ENCODE results near the gene SLC1A4. TPM values are rescaled to one million over a fixed set of nuclear protein-coding genes. Genes with fewer than 3 reads are reported as not detected.

The SLC1A4 gene
- total RNA-seq, 1 donor from 2014 or later = 139 TPM

GRCh38 chr2:65064728-65065552 is 75.7 kb downstream of the SLC1A4 start:
- no peaks in the 10 kb centered on the region for H3K9me3 Mint-ChIP-seq (ENCODE audit: low read depth)
- H3K4me1 Mint-ChIP-seq (ENCODE audit: low read depth) = peaks cover 49% of the 10 kb centered on the region
- peak overlapping the region; percentile 50 for H3K4me3 Mint-ChIP-seq (ENCODE audit: unreplicated experiment)
- peak; percentile 84 for TF ChIP-seq CTCF (IDR thresholded peaks at IDR 0.05)
- H3K27ac Mint-ChIP-seq (ENCODE audit: unreplicated experiment) = peak overlapping the region; percentile 99
- no peak for DNase-seq (ENCODE audit: low spot score)
- H3K27me3 Mint-ChIP-seq (ENCODE audit: low read depth) = no peaks in the 10 kb centered on the region
- no peaks in the 10 kb centered on the region for H3K36me3 Mint-ChIP-seq (ENCODE audit: low read depth)

DNA sequence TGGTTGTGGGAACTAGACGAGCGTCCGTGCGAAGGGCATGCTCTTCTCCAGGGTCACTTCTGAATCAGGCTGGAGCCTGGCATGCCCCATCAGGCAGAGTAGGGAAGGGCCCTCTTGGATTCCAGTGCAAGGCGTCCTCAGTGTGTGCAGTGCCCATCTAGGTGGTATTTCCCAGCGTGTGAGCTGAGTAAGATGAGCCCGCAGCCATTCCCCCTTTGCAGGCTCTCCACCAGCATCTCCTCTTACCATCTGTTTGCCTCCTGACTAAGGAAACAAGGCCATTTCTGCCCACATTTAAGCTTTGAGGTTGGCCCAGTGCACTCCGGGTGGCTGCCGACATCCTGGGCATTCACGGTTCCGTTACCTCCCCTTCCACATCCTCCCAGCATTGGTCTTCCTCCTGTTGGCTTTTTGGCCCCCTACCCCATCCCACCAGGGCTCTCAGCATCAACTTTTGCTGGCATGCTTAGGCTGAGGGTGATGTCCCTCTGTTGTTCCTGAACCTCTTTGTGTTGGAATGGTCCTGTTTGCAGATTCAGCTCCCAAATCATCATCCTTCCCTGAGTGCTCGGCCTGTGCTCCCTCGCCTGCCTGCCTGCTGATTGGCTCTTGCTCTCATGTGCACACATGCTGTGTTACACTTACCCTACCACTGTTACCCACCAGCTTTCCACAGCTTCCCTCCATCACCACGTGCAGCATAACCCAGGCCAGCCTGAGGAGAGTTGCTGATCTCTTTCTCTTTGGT is 78.8 kb downstream of the SLC1A4 start:
- H3K36me3 Mint-ChIP-seq (ENCODE audit: low read depth) = peaks cover 8% of the 10 kb centered on the region
- TF ChIP-seq CTCF (IDR thresholded peaks at IDR 0.05) = no peak
- H3K27me3 Mint-ChIP-seq (ENCODE audit: low read depth) = no peaks in the 10 kb centered on the region
- no peak overlapping the region for H3K4me3 Mint-ChIP-seq (ENCODE audit: unreplicated experiment)
- no peaks in the 10 kb centered on the region for H3K9me3 Mint-ChIP-seq (ENCODE audit: low read depth)
- DNase-seq (ENCODE audit: low spot score) = no peak
- H3K4me1 Mint-ChIP-seq (ENCODE audit: low read depth) = peaks cover 58% of the 10 kb centered on the region
- H3K27ac Mint-ChIP-seq (ENCODE audit: unreplicated experiment) = no peak overlapping the region

DNA sequence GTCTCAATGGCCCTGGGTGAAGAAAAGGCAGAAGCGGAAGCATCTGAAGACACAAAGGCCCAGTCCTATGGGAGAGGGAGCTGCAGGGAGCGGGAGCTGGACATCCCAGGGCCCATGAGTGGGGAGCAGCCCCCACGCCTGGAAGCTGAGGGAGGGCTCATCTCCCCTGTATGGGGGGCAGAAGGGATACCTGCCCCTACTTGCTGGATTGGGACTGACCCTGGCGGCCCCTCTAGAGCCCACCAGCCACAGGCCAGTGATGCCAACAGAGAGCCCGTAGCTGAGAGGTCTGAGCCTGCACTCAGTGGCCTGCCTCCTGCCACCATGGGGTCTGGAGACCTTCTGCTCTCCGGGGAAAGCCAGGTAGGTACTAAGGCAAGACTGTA is 80.2 kb downstream of the SLC1A4 start:
- no peaks in the 10 kb centered on the region for H3K9me3 Mint-ChIP-seq (ENCODE audit: low read depth)
- TF ChIP-seq CTCF (IDR thresholded peaks at IDR 0.05) = no peak
- H3K36me3 Mint-ChIP-seq (ENCODE audit: low read depth) = peaks cover 13% of the 10 kb centered on the region
- peak overlapping the region; percentile 36 for H3K27ac Mint-ChIP-seq (ENCODE audit: unreplicated experiment)
- DNase-seq (ENCODE audit: low spot score) = no peak
- H3K4me1 Mint-ChIP-seq (ENCODE audit: low read depth) = peaks cover 44% of the 10 kb centered on the region
- H3K27me3 Mint-ChIP-seq (ENCODE audit: low read depth) = no peaks in the 10 kb centered on the region
- no peak overlapping the region for H3K4me3 Mint-ChIP-seq (ENCODE audit: unreplicated experiment)

DNA sequence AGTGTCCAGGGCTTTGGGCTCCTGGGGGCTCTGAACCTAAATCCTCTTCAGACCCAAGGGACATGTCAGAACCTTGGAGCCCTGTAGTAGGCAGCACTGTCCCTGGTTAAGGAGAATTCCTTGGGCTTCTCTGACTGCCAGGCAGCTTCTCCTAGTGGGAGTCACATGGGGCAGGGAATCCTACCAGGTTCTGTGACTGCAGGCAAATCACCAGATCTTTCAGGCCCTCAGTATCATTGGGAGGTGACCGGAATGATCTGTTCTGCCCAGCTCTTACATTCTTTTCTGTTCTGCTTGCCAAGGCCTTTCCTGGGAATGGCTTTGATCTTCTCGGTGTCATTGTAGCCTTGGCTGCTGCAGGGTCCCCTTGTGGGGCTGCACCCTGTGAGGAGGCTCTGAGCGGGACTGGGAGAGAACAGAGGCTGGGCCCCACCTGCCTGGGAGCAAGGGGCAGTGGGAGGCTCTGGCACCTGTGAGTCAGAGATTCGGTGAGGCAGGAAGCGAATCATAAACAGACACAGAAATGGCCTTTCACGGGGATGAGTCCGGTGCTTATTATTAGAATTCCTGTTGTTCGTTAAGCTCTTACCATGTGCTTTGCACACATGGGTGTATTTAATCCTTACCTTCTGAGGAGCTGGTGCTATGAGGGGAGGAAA is 81.1 kb downstream of the SLC1A4 start:
- Mint-ChIP-seq H3K4me1 (ENCODE audit: low read depth) (peaks cover 35% of the 10 kb centered on the region), H3K27me3 (ENCODE audit: low read depth) (no peaks in the 10 kb centered on the region), H3K36me3 (ENCODE audit: low read depth) (peaks cover 13% of the 10 kb centered on the region), H3K27ac (ENCODE audit: unreplicated experiment) (peak overlapping the region; percentile 94), H3K4me3 (ENCODE audit: unreplicated experiment) (no peak overlapping the region), H3K9me3 (ENCODE audit: low read depth) (no peaks in the 10 kb centered on the region)
- no peak for DNase-seq (ENCODE audit: low spot score)
- peak; percentile 59 for TF ChIP-seq CTCF (IDR thresholded peaks at IDR 0.05)

DNA sequence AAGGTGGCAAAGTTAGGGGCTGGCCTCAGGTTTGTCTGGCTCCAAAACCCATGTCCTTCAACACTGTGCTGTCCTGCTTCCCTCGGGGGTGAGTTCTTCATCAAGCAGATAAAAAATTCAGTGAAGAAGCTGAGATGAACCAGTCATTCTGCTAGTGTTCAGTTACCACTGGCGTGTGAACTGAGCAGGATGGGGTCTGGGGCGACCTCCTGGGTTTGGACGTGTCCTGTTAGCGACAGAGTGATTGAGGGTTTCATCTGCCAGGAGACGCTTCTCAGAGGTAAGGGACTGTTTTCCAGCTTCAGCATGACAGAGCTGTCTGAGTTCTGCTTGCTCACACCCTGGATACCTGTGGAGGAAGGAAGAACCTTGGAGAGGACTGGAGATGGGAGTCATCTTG is 81.7 kb downstream of the SLC1A4 start:
- peaks cover 13% of the 10 kb centered on the region for H3K36me3 Mint-ChIP-seq (ENCODE audit: low read depth)
- DNase-seq (ENCODE audit: low spot score) = no peak
- peaks cover 35% of the 10 kb centered on the region for H3K4me1 Mint-ChIP-seq (ENCODE audit: low read depth)
- H3K27ac Mint-ChIP-seq (ENCODE audit: unreplicated experiment) = peak overlapping the region; percentile 94
- no peaks in the 10 kb centered on the region for H3K27me3 Mint-ChIP-seq (ENCODE audit: low read depth)
- TF ChIP-seq CTCF (IDR thresholded peaks at IDR 0.05) = no peak
- no peaks in the 10 kb centered on the region for H3K9me3 Mint-ChIP-seq (ENCODE audit: low read depth)
- no peak overlapping the region for H3K4me3 Mint-ChIP-seq (ENCODE audit: unreplicated experiment)

All from chondrocyte (in vitro differentiated cells).